GM12875 (cell line): ENCODE measurements around the gene CADM2.

ENCODE experiments used
- H3K4me3 ChIP-seq: one replicate; pipeline ENCODE4 v1.5.1; 2011; ENCODE audit warnings: low read depth, low read length, control low read depth
- CTCF ChIP-seq: IDR thresholded peaks from 2 replicates; pipeline ENCODE4 v1.5.1; 2011; ENCODE audit warnings: low read depth, mild to moderate bottlenecking, control low read depth, inconsistent platforms, low read length, moderate library complexity, borderline replicate concordance; ENCODE audit not compliant: insufficient read depth

CADM2 gene

GRCh38 chr3:86087160-86087871 is 1128.5 kb downstream of the CADM2 start:
- TF ChIP-seq CTCF = no peak
- H3K4me3 ChIP-seq = no peak overlapping the region

GRCh38 chr3:86104154-86104553 is 1145.4 kb downstream of the CADM2 start:
- no peak for TF ChIP-seq CTCF
- no peak overlapping the region for H3K4me3 ChIP-seq

GRCh38 chr3:86109434-86109833 is 1150.6 kb downstream of the CADM2 start:
- TF ChIP-seq CTCF = no peak
- no peak overlapping the region for H3K4me3 ChIP-seq
